Non-pigmented ciliary epithelial cell (primary cell): ENCODE data around the gene BICD1.
A peak's percentile ranks its signal among the peaks of the same experiment; 100 is the strongest.
"Not testable (repeated sequence)": the region's sequence is repeated elsewhere in the genome, so short reads cannot be mapped to it uniquely, and the experiment has no call there.

Experiments
- DNase-seq: peaks from one replicate; pipeline ENCODE4 v3.0.0-alpha.2; 2010; ENCODE audit warnings: low read depth

BICD1 gene

DNA sequence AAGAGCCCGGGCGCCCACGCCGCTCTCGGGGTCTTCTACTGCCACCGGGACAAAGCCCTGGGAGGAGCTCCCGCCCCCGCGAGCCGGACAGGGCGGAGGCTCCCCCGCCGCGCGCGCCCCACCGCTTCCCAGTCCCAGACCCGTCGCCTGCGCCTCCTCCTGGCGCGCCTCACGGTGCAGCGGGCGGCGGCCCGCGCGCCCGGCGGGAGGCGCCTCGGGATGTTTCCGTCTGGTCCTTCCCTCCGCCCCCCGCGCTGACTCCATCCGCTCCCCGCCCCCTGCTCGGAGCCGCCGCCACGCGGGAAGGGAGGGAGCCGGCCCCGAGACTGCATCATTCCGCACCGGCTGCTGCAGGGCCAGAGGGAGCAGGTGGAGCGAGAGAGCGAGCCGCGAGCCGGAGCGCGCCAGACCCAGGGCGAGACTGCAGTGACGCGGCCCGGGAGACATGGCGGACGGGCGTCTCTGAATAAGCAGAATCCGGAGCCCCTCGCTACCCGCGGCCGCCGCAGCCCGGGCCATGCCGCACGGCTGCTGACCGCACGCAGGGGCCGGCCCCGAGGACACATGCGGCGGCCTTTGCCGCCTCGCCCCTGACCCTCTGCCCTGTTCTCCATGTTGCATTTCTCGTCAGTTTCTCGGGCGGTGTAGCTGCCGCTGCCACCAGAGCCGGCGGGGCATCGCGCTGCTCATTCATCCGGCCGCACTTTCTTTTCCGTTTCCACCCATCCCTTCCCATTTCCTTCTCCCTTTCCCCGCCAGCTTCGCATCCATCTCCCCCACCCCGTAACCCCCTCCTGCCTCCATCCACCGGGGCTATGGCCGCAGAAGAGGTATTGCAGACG, at the start of gene BICD1:
Gene BICD1 (plus strand): TSS at position 331 of the 842 bp plus-strand sequence. CDS start 485 bp downstream, at position 816.
- no peak for DNase-seq

DNA sequence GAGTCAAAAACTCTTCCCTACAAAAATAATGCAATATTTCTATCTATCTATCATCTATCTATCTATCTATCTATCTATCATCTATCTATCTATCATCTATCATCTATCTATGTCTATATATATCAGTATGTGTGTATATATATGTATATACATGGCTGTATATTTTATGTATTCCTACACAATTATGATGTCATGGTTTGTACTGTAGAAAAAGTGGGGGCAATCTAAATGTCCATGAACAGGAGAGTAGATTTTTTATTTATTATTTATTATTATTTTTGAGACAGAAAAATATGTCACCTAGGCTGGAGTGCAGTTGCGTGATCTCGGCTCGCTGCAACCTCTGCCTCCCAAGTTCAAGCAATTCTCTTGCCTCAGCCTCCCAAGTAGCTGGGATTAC, 45.6 kb upstream of the BICD1 start:
- no peak for DNase-seq

- DNase-seq = no peak
These were observed 43.8 kb upstream of the BICD1 start for GRCh38 chr12:32062881-32063280.

GRCh38 chr12:32063796-32064195, 42.9 kb upstream of the BICD1 start:
- no peak for DNase-seq

GRCh38 chr12:32066206-32066605, 40.4 kb upstream of the BICD1 start:
- DNase-seq = no peak

DNA sequence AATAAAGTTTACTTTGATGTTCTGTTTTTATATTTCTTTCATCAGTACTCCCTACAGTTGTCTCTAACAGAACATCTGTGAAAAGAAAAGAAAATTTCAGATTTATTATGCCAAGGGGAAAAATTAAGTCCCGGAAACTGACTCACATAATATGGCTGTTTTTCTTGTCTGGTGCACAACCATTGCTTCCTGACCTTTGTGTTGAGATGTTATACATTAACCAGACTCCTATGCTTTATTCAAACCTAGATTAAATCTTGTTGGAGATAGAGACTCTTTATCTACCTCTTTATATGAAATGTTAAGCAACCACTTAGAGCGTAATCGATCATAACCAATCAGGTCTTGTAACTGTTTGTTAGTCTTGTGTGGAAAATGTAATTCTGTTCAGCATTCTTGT, 37.6 kb upstream of the BICD1 start:
- no peak for DNase-seq

DNA sequence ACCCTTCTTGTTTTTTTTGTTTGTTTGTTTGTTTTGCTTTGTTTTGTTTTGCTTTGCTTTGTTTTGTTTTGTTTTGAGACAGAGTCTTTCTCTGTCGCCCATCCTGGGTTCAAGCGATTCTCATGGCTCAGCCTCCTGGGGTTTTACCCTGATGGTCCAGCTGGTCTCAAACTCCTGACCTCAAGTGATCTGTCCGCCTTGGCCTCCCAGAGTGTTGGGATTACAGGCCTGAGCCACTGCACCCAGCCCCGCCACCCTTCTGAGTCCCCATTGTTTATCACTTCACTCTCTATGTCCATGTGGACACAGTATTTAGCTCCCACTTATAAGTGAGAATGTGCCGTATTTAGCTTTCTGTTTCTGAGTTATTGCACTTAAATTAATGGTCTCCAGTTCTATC, 36.9 kb upstream of the BICD1 start:
- DNase-seq = no peak

DNA sequence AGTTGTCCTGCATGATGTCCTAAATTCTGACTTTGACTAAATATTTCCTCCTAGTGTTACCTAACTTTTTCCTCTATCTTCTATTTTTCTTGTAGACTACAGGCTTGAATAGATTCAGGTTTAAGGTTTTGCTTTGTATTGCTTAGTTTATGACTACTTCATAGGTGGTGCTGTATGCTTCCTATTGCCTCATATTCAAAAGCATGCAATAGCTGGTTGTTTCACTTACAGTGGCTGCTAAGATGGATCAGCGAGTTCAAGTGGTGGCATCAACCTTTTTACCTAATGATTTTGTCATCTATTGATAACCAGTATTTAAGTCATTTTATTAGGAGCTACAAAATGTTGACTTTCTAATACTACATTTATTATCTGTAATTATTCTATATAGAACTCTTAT, 36.3 kb upstream of the BICD1 start:
- no peak for DNase-seq

- DNase-seq = no peak
These were observed 34.5 kb upstream of the BICD1 start for GRCh38 chr12:32072102-32072501.

- DNase-seq = no peak
These were observed 32.2 kb upstream of the BICD1 start for GRCh38 chr12:32074432-32074831.

GRCh38 chr12:32076941-32077340, 29.7 kb upstream of the BICD1 start:
- DNase-seq = no peak

DNA sequence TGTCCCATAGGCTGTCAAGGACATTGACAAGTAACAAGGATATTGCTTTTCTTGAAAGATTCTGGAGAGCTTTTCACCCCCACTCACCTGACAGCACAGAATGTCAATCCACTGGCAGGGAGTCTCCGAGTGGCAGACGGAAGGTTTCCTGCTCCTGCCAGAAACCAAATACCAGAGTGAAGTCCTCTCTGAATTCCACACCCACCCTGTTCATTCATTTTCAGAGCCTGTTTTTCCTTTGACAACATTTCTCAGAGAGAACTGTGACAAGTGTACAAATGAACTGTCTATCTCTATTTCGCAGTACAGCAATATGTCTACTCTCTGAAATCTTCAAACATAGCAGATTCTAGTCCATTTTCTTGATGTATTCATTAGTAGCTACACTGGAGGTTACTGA, 26.2 kb upstream of the BICD1 start:
- no peak for DNase-seq

- DNase-seq = peak; percentile 45
These were observed 23.2 kb upstream of the BICD1 start for GRCh38 chr12:32083489-32083888.

DNA sequence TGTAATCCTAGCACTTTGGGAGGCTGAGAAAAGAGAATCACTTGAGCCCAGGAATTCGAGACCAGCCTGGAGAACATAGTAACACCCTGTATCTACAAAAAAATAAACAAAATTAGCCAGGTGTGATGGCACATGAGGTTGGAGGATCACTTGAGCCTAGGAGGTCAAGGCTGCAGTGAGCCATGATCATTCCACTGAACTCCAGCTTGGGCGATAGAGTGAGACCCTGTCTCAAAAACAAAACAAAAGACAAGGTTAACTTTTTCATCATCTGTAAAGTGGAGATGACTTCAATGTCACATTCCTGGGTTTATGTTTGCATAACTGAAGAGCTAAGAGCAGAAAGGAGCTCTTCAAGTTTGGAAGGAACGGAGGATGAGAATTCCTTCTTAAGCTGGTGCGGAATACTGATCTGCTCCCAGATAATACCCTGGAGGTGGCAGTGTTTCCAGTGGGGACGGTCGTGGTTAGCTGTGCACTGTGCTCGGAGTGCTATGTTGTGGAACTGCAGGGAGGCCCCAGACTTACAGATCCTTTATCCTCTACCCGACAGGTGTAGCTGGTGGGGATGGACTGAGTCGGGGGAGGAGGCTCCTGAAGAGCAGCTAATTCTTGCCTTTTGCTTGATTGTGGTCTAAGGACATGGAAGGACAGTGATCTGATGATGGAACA, 22.5 kb upstream of the BICD1 start:
- no peak for DNase-seq

GRCh38 chr12:32084753-32085152, 21.9 kb upstream of the BICD1 start:
- DNase-seq = no peak

GRCh38 chr12:32087306-32087705, 19.3 kb upstream of the BICD1 start:
- no peak for DNase-seq

DNA sequence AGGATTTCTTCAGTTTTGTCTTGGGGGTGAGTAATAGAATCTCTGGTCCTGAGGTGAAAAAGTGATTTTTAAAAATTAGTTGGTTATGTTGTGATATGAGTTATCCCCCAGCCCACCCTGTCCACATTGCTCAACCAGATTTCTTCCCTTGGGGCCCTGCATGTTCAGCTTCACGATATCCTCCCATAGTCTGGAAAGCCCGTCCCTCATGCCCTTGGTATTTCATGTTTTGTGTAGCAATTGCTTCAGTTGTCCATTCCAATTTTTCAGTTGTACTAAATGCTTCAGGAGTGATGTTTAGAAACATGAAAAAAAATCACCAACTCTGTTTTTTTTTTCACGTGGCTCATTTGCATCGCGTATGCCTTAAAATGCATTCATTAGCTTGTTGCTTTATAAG, 17.5 kb upstream of the BICD1 start:
- no peak for DNase-seq

- no peak for DNase-seq
These were observed 17.1 kb upstream of the BICD1 start for GRCh38 chr12:32089586-32089985.

GRCh38 chr12:32091696-32092095, 15.0 kb upstream of the BICD1 start:
- DNase-seq = no peak

- no peak for DNase-seq
These were observed 8.5 kb upstream of the BICD1 start for GRCh38 chr12:32098112-32098511.

- DNase-seq = not testable (repeated sequence)
These were observed 7.4 kb upstream of the BICD1 start for GRCh38 chr12:32099275-32099674.

- DNase-seq = no peak
These were observed 6.3 kb upstream of the BICD1 start for GRCh38 chr12:32100361-32100760.

DNA sequence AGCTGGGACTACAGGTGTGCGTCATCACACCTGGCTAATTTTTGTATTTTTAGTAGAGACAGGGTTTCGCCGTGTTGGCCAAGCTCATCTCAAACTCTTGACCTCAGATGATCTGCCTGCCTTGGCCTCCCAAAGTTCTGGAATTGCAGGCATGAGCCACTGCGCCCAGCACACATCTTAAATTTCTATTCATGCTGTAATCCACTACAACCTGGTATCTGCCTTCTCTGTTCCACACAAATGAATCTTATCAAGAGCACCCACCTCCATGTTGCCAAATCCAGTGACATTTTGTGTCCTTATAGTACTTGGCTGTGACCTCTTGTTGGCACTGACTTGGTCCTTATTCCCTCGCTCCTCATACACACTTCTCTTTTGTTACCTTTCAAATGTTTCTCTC, 5.8 kb upstream of the BICD1 start:
- DNase-seq = no peak

- no peak for DNase-seq
These were observed 4.4 kb upstream of the BICD1 start for GRCh38 chr12:32102234-32102633.
